Measurements from ENCODE around the gene RMDN2.
A peak's percentile ranks its signal among the peaks of the same experiment; 100 is the strongest.

Gene RMDN2

GRCh38 chr2:38013158-38013752 is 88.2 kb downstream of the RMDN2 start (continued):
- TF ChIP-seq, protein P1, sequence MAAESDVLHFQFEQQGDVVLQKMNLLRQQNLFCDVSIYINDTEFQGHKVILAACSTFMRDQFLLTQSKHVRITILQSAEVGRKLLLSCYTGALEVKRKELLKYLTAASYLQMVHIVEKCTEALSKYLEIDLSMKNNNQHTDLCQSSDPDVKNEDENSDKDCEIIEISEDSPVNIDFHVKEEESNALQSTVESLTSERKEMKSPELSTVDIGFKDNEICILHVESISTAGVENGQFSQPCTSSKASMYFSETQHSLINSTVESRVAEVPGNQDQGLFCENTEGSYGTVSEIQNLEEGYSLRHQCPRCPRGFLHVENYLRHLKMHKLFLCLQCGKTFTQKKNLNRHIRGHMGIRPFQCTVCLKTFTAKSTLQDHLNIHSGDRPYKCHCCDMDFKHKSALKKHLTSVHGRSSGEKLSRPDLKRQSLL (tag by site-specific recombination; IDR thresholded peaks at IDR 0.05): 0 out of 2 replicates have a peak, but pooled peaks have one; percentile 15
- TF ChIP-seq, protein P2, sequence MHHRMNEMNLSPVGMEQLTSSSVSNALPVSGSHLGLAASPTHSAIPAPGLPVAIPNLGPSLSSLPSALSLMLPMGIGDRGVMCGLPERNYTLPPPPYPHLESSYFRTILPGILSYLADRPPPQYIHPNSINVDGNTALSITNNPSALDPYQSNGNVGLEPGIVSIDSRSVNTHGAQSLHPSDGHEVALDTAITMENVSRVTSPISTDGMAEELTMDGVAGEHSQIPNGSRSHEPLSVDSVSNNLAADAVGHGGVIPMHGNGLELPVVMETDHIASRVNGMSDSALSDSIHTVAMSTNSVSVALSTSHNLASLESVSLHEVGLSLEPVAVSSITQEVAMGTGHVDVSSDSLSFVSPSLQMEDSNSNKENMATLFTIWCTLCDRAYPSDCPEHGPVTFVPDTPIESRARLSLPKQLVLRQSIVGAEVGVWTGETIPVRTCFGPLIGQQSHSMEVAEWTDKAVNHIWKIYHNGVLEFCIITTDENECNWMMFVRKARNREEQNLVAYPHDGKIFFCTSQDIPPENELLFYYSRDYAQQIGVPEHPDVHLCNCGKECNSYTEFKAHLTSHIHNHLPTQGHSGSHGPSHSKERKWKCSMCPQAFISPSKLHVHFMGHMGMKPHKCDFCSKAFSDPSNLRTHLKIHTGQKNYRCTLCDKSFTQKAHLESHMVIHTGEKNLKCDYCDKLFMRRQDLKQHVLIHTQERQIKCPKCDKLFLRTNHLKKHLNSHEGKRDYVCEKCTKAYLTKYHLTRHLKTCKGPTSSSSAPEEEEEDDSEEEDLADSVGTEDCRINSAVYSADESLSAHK (tag by site-specific recombination; IDR thresholded peaks at IDR 0.05): peak; percentile 68
- TF ChIP-seq ZSCAN23 (tag by site-specific recombination; IDR thresholded peaks at IDR 0.05) (0 out of 2 replicates have a peak, but pooled peaks have one; percentile 39), BCL11A (tag by site-specific recombination; IDR thresholded peaks at IDR 0.05; ENCODE audit: low read depth) (peak; percentile 66; the same call in 1 of the 2 replicates), KLF10 (tag by site-specific recombination; IDR thresholded peaks at IDR 0.05) (peak; percentile 57), ATF2 (tag by site-specific recombination; IDR thresholded peaks at IDR 0.05; ENCODE audit: low read depth) (peak; percentile 84), ZNF202 (tag by site-specific recombination; IDR thresholded peaks at IDR 0.05; ENCODE audit: borderline replicate concordance) (no peak), ZNF335 (tag by site-specific recombination; conservative IDR thresholded peaks at IDR 0.05) (peak; percentile 70), IKZF3 (tag by site-specific recombination; IDR thresholded peaks at IDR 0.05) (no peak), FEZF1 (tag by site-specific recombination; IDR thresholded peaks at IDR 0.05) (peak; percentile 73), ZNF394 (tag by site-specific recombination; IDR thresholded peaks at IDR 0.05; ENCODE audit: borderline replicate concordance) (peak; percentile 31; the same call in 1 of the 2 replicates), ZXDB (tag by site-specific recombination; IDR thresholded peaks at IDR 0.05) (peak; percentile 52), ZNF639 (tag by site-specific recombination; IDR thresholded peaks at IDR 0.05) (peak; percentile 79; the same call in 1 of the 2 replicates), OVOL3 (tag by site-specific recombination; IDR thresholded peaks at IDR 0.05) (peak; percentile 85), ZNF843 (tag by site-specific recombination; IDR thresholded peaks at IDR 0.05) (peak; percentile 86; the same call in 1 of the 2 replicates)
- TF ChIP-seq, protein P3, sequence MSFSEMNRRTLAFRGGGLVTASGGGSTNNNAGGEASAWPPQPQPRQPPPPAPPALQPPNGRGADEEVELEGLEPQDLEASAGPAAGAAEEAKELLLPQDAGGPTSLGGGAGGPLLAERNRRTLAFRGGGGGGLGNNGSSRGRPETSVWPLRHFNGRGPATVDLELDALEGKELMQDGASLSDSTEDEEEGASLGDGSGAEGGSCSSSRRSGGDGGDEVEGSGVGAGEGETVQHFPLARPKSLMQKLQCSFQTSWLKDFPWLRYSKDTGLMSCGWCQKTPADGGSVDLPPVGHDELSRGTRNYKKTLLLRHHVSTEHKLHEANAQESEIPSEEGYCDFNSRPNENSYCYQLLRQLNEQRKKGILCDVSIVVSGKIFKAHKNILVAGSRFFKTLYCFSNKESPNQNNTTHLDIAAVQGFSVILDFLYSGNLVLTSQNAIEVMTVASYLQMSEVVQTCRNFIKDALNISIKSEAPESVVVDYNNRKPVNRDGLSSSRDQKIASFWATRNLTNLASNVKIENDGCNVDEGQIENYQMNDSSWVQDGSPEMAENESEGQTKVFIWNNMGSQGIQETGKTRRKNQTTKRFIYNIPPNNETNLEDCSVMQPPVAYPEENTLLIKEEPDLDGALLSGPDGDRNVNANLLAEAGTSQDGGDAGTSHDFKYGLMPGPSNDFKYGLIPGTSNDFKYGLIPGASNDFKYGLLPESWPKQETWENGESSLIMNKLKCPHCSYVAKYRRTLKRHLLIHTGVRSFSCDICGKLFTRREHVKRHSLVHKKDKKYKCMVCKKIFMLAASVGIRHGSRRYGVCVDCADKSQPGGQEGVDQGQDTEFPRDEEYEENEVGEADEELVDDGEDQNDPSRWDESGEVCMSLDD (tag by site-specific recombination; IDR thresholded peaks at IDR 0.05): no peak

DNA sequence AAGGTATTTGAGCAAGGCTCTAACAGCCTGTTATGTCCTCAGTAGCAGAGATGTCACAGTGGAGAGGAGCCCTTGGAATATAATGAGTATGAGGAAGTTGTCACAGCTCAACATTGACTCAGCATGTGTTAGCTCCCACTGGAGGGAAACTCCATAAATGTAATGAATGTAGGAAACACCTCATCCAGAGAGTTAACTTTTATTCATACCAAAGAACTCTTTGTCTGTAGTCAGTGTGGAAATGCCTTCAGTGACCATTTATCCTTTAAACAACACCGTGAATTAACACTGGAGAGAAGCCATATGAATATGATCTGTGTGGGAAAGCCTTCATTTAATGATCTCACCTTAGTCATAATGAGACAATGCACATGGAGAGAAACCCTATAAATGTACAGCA is 91.1 kb downstream of the RMDN2 start:
- H3K27ac ChIP-seq (ENCODE audit: extremely low read depth, low read depth, low read length): no peak overlapping the region
- H3K36me3 ChIP-seq (ENCODE audit: control insufficient read depth in 2 of 2, insufficient read depth in 1 of 2, low read length in 2 of 2): no peaks in the 10 kb centered on the region
- H3K9me3 ChIP-seq (ENCODE audit: control insufficient read depth, insufficient read depth, low read depth, low read length): no peaks in the 10 kb centered on the region
- H3K4me1 ChIP-seq (ENCODE audit: control insufficient read depth, insufficient read depth, low read length): peaks cover 24% of the 10 kb centered on the region
- TF ChIP-seq ZBTB8A (tag by site-specific recombination; IDR thresholded peaks at IDR 0.05): no peak
- TF ChIP-seq, protein P4, sequence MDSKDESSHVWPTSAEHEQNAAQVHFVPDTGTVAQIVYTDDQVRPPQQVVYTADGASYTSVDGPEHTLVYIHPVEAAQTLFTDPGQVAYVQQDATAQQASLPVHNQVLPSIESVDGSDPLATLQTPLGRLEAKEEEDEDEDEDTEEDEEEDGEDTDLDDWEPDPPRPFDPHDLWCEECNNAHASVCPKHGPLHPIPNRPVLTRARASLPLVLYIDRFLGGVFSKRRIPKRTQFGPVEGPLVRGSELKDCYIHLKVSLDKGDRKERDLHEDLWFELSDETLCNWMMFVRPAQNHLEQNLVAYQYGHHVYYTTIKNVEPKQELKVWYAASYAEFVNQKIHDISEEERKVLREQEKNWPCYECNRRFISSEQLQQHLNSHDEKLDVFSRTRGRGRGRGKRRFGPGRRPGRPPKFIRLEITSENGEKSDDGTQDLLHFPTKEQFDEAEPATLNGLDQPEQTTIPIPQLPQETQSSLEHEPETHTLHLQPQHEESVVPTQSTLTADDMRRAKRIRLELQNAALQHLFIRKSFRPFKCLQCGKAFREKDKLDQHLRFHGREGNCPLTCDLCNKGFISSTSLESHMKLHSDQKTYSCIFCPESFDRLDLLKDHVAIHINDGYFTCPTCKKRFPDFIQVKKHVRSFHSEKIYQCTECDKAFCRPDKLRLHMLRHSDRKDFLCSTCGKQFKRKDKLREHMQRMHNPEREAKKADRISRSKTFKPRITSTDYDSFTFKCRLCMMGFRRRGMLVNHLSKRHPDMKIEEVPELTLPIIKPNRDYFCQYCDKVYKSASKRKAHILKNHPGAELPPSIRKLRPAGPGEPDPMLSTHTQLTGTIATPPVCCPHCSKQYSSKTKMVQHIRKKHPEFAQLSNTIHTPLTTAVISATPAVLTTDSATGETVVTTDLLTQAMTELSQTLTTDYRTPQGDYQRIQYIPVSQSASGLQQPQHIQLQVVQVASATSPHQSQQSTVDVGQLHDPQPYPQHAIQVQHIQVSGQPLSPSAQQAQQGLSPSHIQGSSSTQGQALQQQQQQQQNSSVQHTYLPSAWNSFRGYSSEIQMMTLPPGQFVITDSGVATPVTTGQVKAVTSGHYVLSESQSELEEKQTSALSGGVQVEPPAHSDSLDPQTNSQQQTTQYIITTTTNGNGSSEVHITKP (tag by site-specific recombination; IDR thresholded peaks at IDR 0.05): peak; percentile 52; the same call in 1 of the 2 replicates
- POLR2A ChIA-PET: no interaction called here
- CTCF ChIA-PET: interaction anchor here (0.6 kb wide), 1 partner anchor 248 kb away, joined by 3 read pairs; no protein-coding TSS in a partner anchor
- no peak overlapping the region for H3K4me3 ChIP-seq (ENCODE audit: low read depth, low read length)

Measured in HEK293 (cell line).